GF-D8 (cell line): ENCODE measurements around the gene GJC1.

ENCODE experiments used
- DNase-seq: peaks from one replicate; lab custom pipeline; 2025; lab: John Stamatoyannopoulos, UW

GJC1 gene

DNA sequence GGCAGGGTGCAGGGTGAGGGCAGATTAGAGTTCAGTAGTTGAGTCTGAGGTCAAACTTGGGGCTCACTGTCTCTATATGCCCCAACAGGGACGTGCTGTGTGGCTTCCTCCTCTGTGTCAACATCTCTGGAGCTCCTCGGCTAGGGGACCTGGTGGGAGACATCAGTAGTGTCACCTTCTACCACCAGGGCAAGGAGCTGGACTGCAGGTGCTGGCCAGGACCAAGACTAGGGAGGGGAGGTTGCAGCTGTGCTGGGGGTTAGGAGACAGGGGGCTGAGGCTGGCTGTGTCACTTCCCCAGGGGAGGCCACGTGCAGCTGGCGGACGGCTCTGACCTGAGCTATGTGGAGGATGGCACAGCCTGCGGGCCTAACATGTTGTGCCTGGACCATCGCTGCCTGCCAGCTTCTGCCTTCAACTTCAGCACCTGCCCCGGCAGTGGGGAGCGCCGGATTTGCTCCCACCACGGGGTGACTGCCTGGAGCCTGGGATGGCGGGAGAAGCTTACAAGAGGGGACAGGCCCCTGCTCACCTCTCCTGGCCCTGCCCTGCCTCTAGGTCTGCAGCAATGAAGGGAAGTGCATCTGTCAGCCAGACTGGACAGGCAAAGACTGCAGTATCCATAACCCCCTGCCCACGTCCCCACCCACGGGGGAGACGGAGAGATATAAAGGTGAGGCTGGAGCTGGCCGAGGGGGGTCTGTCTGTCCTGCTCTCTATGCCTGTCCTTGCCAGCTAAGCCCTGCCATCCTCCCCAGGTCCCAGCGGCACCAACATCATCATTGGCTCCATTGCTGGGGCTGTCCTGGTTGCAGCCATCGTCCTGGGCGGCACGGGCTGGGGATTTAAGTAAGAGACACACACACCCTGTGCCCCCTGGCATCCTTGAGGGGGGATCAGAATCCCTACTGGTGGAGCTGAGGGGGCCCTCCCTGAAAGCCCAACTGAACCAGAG, 52.4 kb downstream of the GJC1 start:
- no peak for DNase-seq

GRCh38 chr17:44776628-44777393, 53.3 kb downstream of the GJC1 start:
- no peak for DNase-seq

DNA sequence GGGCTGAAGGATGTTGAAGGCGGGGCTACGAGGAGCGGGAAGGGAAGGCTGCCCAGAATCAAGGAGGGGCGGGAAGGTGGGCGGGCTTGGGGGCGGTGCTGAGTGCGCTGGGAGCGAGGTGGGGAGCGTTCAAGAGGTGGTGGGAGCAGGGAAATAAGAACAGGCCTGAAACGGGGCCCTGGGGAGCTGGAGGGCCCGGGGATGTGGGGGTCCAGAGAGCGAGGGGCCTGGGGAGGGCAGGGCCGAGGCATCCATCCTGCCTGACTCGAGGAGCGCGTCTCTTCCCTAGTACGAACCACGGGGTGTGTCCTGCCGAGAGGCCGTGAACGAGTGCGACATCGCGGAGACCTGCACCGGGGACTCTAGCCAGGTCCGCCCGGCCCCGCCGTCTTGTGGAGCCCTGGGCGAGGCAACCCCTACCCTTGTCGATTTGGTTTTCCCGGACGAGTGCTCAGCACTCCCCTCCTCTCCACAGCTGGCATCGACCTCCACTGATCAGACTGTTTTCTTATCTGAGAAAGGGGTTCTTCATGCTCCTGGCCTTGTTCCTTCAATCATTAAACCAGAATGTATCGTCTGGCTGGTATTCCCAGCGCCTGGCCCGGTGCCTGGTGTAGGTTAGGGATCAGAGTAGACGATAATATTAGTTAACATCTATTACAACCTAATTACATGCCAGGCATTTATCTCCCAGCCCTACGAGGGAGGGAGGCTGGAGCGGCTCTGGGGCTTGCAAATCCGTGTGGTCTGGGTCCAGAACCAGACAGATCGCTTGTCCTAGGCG, 54.1 kb downstream of the GJC1 start:
- no peak for DNase-seq

- DNase-seq, result peak; percentile 65
These were observed 54.8 kb downstream of the GJC1 start for GRCh38 chr17:44775136-44775837.

GRCh38 chr17:44774271-44775135, 55.6 kb downstream of the GJC1 start:
- DNase-seq, result peak; percentile 7

DNA sequence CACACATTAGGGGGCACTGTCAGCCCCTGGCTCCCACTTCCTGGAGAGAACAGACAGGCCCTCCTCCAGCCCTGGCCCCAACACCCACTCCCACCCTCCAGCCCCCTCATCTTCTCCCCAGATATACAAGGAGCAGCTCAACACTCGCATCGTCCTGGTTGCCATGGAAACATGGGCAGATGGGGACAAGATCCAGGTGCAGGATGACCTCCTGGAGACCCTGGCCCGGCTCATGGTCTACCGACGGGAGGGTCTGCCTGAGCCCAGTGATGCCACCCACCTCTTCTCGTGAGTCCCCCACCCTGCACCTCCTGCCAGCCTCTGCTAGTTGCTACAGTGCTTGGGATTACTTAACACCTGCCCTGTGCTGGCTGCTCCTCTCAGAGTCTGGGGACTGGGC, 56.9 kb downstream of the GJC1 start:
- no peak for DNase-seq

DNA sequence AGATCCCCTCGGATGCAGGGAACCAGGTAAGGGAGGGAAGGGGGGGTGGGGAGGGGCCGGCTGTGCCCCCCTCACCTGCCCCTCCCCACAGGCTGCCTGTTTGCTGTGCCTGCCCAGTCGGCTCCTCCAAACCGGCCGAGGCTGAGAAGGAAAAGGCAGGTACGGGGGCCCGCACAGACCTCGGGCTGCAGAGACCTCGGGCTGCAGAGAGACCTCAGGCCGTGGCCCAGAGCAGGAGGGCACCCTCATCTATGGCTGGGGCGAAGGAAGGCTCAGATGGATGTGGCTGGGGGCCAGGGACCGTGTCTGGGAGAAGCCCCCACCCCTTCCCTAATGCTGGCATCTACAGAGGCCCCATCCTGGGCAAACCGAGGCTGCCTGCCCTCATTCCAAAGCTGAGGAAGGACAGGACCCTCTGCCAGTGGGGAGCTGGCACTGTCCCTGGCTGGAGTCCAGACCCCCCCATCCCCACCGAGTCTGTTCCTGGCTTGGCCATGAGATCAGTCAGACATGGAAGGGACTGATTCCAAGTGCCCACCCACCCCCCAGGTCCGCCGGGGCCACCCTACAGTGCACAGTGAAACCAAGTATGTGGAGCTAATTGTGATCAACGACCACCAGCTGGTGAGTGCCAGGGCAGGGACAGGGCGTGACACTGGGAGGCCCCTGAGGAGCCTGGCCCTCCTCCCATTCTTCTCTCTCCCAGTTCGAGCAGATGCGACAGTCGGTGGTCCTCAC, 57.6 kb downstream of the GJC1 start:
- no peak for DNase-seq

DNA sequence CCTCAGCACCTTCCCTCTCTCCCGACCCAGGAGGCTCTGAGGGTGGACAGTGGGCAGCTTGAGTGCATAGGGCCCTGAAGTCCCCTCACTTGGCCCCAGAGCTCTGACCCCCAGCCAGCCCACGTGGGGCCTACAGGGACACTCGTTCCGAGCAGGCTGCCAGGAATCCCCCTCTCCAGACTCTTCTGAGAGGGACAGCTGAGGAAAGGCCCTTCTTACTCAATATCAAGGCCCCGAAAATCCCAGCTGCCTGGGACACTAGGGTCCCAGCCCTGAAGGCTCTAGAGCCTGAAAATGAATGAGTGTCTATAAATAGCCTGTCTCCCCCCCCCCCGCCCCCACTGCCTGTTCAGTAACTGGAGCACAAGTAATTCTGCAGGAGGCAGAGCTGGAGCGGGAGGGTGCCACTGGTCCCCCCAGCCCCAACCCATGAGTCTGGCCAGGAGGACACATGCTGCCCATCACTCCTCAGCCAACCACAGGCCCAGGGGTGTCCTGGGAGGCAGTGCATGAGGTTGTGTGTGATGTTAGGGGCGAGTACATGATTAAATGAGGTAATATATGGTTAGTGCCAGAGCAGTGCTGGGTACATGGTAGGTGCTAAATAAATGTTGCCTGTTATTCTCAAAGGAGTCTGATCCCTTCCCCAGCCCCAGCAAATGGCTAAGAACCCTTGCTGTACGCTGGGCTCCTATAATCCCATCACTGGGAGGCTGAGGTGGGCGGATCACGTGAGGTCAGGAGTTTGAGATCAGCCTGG, 59.7 kb downstream of the GJC1 start:
- DNase-seq, result no peak

DNA sequence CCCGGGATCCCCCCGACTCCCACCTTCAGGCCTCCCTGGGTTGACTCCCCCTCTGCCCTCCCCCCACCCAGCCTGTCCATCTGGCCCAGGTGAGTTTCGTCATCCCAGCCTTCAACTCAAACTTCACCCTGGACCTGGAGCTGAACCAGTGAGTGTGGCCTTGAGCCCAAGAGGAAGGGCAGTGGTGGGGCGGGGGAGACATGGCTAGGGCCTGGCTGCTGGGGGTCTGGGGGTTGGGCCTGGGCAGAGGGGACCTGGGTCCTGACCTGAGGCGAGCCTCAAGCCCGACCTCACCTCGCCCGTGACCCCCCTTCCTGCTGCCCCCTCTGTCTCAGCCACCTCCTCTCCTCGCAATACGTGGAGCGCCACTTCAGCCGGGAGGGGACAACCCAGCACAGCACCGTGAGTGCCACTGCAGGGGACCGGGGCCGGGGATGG, 60.4 kb downstream of the GJC1 start:
- DNase-seq, result no peak

- no peak for DNase-seq
These were observed 60.9 kb downstream of the GJC1 start for GRCh38 chr17:44769230-44769629.

GRCh38 chr17:44768505-44769142, 61.5 kb downstream of the GJC1 start:
- peak; percentile 28 for DNase-seq

DNA sequence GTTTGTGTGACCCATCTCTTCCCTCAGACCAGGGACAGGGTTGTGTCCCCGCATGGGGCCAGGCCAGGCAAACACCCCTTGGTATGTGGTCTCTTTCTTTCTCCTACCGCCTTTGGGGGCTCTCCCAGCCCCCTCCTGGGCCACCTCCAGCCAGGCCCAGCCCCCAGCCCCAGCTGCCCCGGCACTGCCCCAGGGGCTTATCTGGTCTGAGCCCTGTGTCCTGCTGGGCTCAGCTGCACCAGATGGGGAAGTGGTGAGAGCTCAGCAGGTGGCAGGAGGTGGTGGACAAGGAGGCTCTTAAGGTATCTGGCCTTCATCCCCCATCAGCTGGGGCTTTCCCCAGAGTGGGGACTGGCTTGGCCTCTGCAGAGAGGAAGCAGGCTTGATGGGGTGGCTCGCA, 62.6 kb downstream of the GJC1 start:
- DNase-seq, result no peak

- no peak for DNase-seq
These were observed 63.6 kb downstream of the GJC1 start for GRCh38 chr17:44766409-44767038.

- no peak for DNase-seq
These were observed 64.1 kb downstream of the GJC1 start for GRCh38 chr17:44765965-44766364.

GRCh38 chr17:44763170-44763569, 66.9 kb downstream of the GJC1 start:
- no peak for DNase-seq

DNA sequence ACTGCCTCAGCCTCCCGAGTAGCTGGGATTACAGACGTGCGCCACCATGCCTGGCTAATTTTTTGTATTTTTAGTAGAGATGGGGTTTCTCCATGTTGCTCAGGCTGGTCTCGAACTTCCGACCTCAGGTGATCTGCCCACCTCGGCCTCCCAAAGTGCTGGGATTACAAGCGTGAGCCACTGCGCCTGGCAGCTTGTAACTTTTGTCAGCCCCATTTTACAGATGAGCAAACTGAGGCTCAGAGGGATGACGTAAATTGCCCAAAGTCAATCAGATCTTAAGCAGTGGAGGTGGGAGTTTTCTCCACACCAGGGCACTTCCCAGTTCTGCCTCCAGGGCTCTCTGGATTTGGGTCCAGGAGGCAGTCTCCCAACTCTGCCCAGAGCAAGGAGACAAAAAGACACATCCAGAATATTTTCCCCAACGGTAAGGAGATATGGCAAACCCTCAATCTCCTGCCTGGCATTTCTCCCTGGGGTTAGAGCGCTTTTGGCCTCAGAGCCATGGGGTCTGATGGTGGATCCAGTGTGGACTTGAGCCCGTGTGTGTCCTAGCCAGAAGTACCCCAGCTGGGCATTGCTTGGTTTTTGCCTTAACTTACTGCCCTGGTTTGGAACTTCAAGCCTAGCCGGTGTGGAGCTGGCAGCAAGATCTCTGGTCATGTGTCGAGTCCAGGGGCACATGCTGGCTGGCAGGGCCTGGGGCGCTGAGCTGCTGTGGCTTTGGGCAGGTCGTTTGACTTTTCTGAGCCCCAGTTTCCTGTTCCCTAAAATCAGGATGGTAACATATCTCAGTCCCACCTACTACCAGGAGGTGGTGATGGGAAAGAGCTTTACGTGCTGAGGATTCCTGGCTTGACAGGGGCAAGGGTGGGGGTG, 67.9 kb downstream of the GJC1 start:
- DNase-seq, result no peak
